Skeletal muscle tissue (tissue), 4 donors: Measurements from ENCODE around the gene ANAPC2. TPM values are rescaled to one million over a fixed set of nuclear protein-coding genes. Genes with fewer than 3 reads are reported as not detected.

ENCODE experiments used
- H3K27ac ChIP-seq: one replicate; pipeline ENCODE4 v1.7.0; 2013; ENCODE audit warnings: mild to moderate bottlenecking, low read depth, low read length, inconsistent platforms
- H3K27me3 ChIP-seq, 3 donors: one replicate each; pipeline ENCODE4 v1.7.0; 2013; ENCODE audit warnings: low read length in 3 of 3; ENCODE audit not compliant: control insufficient read depth in 3 of 3, insufficient read depth in 3 of 3
- H3K36me3 ChIP-seq, 3 donors: one replicate each; pipeline ENCODE4 v1.7.0; 2013; ENCODE audit warnings: low read length in 3 of 3; ENCODE audit not compliant: control insufficient read depth in 3 of 3, insufficient read depth in 3 of 3
- H3K4me1 ChIP-seq, 3 donors: one replicate each; pipeline ENCODE4 v1.7.0; 2013; ENCODE audit warnings: low read length in 3 of 3, mild to moderate bottlenecking in 3 of 3; ENCODE audit not compliant: control insufficient read depth in 3 of 3, insufficient read depth in 3 of 3
- H3K4me3 ChIP-seq, 3 donors: one replicate each; pipeline ENCODE4 v1.7.0; 2013; ENCODE audit warnings: low read length in 3 of 3
- H3K9ac ChIP-seq, 3 donors: one replicate each; pipeline ENCODE4 v1.7.0; 2013; ENCODE audit warnings: low read length in 3 of 3, mild to moderate bottlenecking in 3 of 3, moderate library complexity in 2 of 3, low read depth in 1 of 3
- H3K9me3 ChIP-seq, 3 donors: one replicate each; pipeline ENCODE4 v1.7.0; 2013; ENCODE audit warnings: low read length in 3 of 3; ENCODE audit not compliant: control insufficient read depth in 3 of 3
- total RNA-seq: library from RNA; depleted of rRNA; stranded (reverse); fragments of >200 nt; gene quantifications from one replicate; pipeline ENCODE4 v1.2.3, GENCODE V29; 2014
- donor health status: Osteomylitis.

ANAPC2 gene
- total RNA-seq, 1 donor from 2014 or later, result 21.4 TPM

GRCh38 chr9:137184881-137185660 lies 3.3 kb downstream of the ANAPC2 start:
- no peak overlapping the region for H3K27ac ChIP-seq
- H3K4me1 ChIP-seq, result peaks cover 34 to 46% (median 35%) of the 10 kb centered on the region in 3 donors
- no peaks in the 10 kb centered on the region for H3K27me3 ChIP-seq
- no peaks in the 10 kb centered on the region for H3K9me3 ChIP-seq
- H3K36me3 ChIP-seq, result peaks cover 55 to 71% (median 67%) of the 10 kb centered on the region in 3 donors
- no peak overlapping the region for H3K4me3 ChIP-seq
- no peak overlapping the region for H3K9ac ChIP-seq

GRCh38 chr9:137183980-137184595 lies 4.3 kb downstream of the ANAPC2 start:
- peaks cover 24 to 36% (median 25%) of the 10 kb centered on the region in 3 donors for H3K4me1 ChIP-seq
- H3K27me3 ChIP-seq, result no peaks in the 10 kb centered on the region
- H3K27ac ChIP-seq, result no peak overlapping the region
- H3K36me3 ChIP-seq, result peaks cover 60 to 77% (median 72%) of the 10 kb centered on the region in 3 donors
- no peak overlapping the region for H3K4me3 ChIP-seq
- H3K9ac ChIP-seq, result no peak overlapping the region
- H3K9me3 ChIP-seq, result no peaks in the 10 kb centered on the region

GRCh38 chr9:137182836-137183235 lies 5.5 kb downstream of the ANAPC2 start:
- peaks cover 60 to 83% (median 77%) of the 10 kb centered on the region in 3 donors for H3K36me3 ChIP-seq
- H3K27me3 ChIP-seq, result no peaks in the 10 kb centered on the region
- H3K27ac ChIP-seq, result no peak overlapping the region
- no peak overlapping the region for H3K4me3 ChIP-seq
- H3K9ac ChIP-seq, result no peak overlapping the region
- H3K9me3 ChIP-seq, result no peaks in the 10 kb centered on the region
- H3K4me1 ChIP-seq, result peaks cover 21 to 28% (median 22%) of the 10 kb centered on the region in 3 donors

GRCh38 chr9:137181680-137182079 lies 6.7 kb downstream of the ANAPC2 start:
- H3K27me3 ChIP-seq, result no peaks in the 10 kb centered on the region
- H3K4me1 ChIP-seq, result peaks cover 9 to 17% (median 10%) of the 10 kb centered on the region in 3 donors
- no peak overlapping the region for H3K9ac ChIP-seq
- no peaks in the 10 kb centered on the region for H3K9me3 ChIP-seq
- H3K27ac ChIP-seq, result no peak overlapping the region
- no peak overlapping the region for H3K4me3 ChIP-seq
- H3K36me3 ChIP-seq, result peaks cover 63 to 74% (median 73%) of the 10 kb centered on the region in 3 donors

DNA sequence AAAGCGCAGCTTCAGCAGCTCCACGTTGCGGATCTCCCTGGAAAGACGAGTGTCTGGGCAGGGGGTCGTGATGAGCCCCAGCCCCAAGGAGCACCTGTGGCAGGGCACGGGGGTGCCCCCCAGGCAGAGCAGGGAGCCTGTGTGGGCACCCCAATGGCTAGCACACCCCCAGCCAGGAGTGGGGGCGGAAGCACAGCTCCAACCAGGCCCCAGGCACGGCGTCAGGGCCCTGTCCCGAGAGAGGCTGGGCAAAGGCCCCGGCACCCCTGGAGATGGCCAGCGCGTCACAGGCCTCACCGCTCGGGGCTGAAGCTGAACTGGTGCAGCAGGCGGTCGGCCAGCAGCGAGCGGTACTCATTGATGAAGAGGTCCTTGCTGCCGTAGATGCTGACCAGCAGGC lies 7.9 kb downstream of the ANAPC2 start:
- no peak overlapping the region for H3K9ac ChIP-seq
- H3K9me3 ChIP-seq, result no peaks in the 10 kb centered on the region

GRCh38 chr9:137179761-137180160 lies 8.6 kb downstream of the ANAPC2 start:
- H3K4me1 ChIP-seq, result no peaks in the 10 kb centered on the region
- no peak overlapping the region for H3K9ac ChIP-seq
- H3K27me3 ChIP-seq, result no peaks in the 10 kb centered on the region
- H3K36me3 ChIP-seq, result peaks cover 56 to 59% (median 57%) of the 10 kb centered on the region in 3 donors
- no peaks in the 10 kb centered on the region for H3K9me3 ChIP-seq
- H3K27ac ChIP-seq, result no peak overlapping the region
- H3K4me3 ChIP-seq, result no peak overlapping the region

More for the DNA sequence above, 7.9 kb downstream of the ANAPC2 start:
- no peaks in the 10 kb centered on the region for H3K27me3 ChIP-seq
- no peak overlapping the region for H3K4me3 ChIP-seq
- no peak overlapping the region for H3K27ac ChIP-seq
- peaks cover 0 to 5% (median 0%) of the 10 kb centered on the region in 3 donors for H3K4me1 ChIP-seq
- peaks cover 57 to 64% (median 63%) of the 10 kb centered on the region in 3 donors for H3K36me3 ChIP-seq

DNA sequence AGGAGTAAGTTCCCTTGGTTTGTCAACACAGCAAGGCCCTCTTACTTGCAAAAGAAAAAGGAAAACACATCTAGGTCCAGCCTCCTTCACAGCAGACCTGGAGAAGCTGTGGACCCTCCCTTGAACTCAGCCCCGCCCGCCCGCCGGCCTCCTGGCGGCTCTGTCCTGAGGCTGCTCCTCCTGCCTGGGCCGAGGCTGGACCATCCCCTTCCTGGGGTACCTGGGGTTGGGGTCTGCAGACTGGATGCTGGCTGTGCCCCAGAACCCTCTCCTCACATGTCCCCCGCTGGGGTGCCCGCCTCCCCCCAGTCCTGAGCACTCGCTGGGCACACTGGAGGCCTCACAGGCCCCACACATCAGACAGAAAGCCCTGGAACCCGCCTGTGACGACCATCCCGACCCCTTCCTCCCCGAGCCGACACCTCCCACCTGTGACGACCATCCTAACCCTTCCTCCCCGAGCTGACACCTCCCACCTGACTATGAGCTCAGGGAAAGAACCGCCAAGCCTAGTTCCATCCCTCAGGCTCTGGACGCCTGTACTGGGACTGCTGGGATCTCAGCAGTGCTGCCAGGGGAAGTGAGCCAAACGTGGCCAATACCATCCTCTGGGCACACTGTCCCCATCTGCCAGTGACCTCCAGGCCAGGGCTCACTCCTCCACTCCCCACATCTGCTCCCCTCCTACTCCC lies 9.3 kb downstream of the ANAPC2 start:
- Histone ChIP-seq H3K9me3 (no peaks in the 10 kb centered on the region), H3K27me3 (peaks cover 0 to 3% (median 0%) of the 10 kb centered on the region in 3 donors), H3K27ac (no peak overlapping the region), H3K9ac (no peak overlapping the region), H3K4me3 (no peak overlapping the region), H3K4me1 (no peaks in the 10 kb centered on the region), H3K36me3 (peaks cover 50 to 53% (median 52%) of the 10 kb centered on the region in 3 donors)

GRCh38 chr9:137178201-137178938 lies 10.0 kb downstream of the ANAPC2 start:
- Histone ChIP-seq H3K4me3 (no peak overlapping the region), H3K36me3 (peaks cover 42 to 46% (median 45%) of the 10 kb centered on the region in 3 donors), H3K9me3 (no peaks in the 10 kb centered on the region), H3K4me1 (no peaks in the 10 kb centered on the region), H3K27ac (no peak overlapping the region), H3K27me3 (peaks cover 0 to 10% (median 4%) of the 10 kb centered on the region in 3 donors), H3K9ac (no peak overlapping the region)

- Histone ChIP-seq H3K9ac (no peak overlapping the region), H3K27ac (no peak overlapping the region), H3K36me3 (peaks cover 29 to 30% (median 30%) of the 10 kb centered on the region in 3 donors), H3K4me1 (no peaks in the 10 kb centered on the region), H3K9me3 (no peaks in the 10 kb centered on the region), H3K4me3 (no peak overlapping the region), H3K27me3 (peaks cover 11 to 28% (median 19%) of the 10 kb centered on the region in 3 donors)
Observed at GRCh38 chr9:137176302-137177182, 11.8 kb downstream of the ANAPC2 start.
